Nucleus accumbens (tissue), 56 donors: ENCODE data around the gene HSDL1.
"Not testable (repeated sequence)": the region's sequence is repeated elsewhere in the genome, so short reads cannot be mapped to it uniquely, and the experiment has no call there.

Experiments used
- DNase-seq, 56 donors: peaks; one replicate each; lab custom pipeline; 2025; lab: John Stamatoyannopoulos, UW

Gene HSDL1

GRCh38 chr16:84141143-84141670 is 3.8 kb downstream of the HSDL1 start:
- DNase-seq = no peak

DNA sequence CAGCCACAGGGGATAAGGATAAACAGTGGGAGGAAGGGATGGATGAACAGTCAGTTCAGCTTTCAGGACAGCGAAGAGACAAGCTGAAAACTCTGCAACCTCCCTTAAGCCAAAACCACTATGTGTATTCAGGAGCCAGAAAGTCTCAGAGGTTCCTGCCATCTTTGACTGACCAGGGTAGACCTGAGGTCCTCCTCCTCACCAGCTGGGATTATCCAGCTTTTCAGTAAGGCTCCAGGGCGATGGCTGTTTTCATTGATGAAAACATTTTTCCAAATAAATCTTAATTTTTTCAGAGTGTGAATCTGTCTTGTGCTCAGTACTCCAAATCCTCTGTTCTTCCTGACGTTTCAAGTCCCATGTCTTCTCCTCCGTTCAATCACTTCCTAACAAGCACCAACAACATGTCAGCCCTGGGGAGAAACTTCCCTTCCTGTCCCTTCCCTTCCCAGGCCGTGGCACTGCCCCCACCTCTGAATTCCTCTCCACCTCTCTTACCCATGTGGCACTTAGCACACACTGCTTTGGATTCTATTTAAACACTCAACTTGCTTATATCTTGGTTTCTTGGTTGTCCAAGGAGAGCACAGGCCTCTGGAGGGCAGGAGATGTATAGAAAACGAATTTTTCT is 5.2 kb downstream of the HSDL1 start:
- no peak for DNase-seq

- DNase-seq = no peak
Observed at GRCh38 chr16:84138824-84139627, 6.0 kb downstream of the HSDL1 start.

- no peak for DNase-seq
Observed at GRCh38 chr16:84138500-84138823, 6.5 kb downstream of the HSDL1 start.

GRCh38 chr16:84137769-84138357 is 7.1 kb downstream of the HSDL1 start:
- no peak for DNase-seq

DNA sequence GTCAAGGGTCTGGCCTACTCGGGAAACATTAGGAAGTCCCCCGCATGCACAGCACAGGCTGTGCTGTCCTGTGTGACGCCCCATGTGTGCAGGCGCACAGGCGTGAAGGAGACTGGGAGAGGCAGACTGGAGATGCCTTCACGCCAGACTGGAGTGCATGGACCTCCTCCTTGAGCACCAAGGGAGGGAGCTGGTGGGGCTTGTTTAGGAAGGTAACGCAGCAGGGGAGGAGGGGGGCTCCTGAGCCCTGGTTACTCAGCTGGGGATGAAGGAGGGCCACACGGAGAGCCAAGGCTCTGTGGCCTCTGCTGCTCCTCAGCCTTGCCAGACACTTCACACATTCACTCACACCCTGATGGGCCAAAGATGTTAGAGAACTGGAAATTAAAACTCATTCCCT is 7.7 kb downstream of the HSDL1 start:
- DNase-seq = no peak

DNA sequence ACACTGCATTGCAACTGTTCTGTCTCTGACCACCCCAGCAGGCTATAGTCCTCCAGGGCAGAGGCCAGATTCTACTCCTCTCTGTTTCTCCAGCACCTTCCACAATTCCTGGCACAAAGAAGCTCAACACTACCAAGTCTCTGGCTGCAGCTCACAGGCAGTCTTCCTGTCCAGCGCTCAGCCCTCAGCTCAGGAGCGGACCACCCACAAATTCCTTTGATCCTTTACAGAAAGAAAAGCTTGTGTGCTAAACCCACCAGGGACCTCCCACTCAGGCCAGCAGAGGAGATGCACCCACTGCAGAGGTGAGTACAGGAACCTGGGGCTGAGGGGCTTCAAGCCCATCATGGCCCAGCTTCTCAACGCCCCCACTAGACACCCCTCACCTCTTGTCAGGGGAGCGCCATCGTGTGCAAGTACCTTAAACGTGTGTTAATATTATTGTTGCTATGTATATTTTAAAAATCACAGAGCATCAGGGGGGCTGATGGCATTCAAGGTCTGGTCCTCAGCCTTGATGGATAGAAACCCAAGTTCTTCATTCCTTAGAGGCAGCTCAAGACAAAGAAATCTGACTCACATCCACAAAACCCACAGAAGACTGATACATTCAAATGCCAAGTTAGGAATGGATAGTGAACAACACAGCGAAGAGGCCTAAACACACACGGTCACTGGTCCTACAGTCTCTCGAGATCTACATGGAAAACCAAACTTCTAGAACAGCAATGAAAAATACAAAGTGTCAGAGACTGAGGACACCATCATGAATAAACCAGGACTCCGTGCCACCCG is 8.4 kb downstream of the HSDL1 start:
- DNase-seq = no peak

DNA sequence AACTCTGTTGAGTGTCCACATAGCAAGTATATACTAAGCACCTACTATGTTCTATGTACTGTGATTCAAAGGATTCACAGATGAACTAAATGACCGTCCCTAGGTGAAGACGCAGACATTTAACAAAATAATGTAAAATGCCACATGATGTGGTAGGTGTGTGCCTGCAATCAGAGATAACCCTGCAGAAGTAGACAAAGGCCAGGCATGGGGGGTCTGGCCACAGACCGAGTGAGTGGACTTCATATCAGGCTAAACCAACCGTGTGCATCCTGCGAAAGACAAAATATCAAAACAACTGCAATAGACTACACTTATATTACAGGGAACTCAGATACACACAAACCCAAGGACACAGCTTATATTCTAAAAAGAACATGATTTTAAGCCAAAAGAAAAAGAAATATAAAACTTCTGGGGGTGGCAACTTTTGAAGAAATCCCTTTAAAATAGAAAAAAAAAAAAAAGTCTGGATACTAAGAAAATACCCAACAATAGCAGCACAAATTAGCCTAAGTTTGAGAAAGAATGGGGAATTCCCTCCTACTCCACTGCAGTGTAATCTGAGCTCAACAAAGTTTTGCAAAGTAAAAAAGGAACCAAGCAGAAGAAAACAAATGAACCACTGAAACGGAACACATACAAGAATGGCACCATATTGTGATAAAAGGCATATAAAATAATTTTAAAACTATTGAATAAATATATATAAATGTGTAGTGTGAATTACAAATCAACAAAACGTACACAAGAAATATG is 12.3 kb downstream of the HSDL1 start:
- no peak for DNase-seq

- no peak for DNase-seq
Observed at GRCh38 chr16:84131117-84131516, 13.9 kb downstream of the HSDL1 start.

GRCh38 chr16:84124257-84125073 is 20.5 kb downstream of the HSDL1 start:
- DNase-seq = no peak

DNA sequence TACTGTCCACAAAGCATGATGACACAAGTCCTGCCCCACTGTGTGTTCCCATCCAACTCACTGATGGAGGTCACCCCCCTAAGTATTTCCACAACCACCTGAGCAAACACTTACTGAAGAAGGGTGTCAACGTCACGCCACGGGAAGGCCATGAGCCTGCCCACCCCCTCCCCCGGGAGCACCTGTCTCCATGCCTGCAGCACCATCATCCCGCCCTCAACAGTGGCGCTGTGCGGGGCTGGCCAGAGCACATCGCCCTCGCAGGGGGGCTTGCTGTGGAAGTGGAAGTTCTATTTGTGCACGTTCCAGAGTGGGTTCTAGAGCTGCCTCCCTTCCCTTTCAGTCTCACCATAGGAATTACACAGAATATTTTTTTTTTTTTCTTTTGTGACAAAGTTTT is 24.0 kb downstream of the HSDL1 start:
- no peak for DNase-seq

DNA sequence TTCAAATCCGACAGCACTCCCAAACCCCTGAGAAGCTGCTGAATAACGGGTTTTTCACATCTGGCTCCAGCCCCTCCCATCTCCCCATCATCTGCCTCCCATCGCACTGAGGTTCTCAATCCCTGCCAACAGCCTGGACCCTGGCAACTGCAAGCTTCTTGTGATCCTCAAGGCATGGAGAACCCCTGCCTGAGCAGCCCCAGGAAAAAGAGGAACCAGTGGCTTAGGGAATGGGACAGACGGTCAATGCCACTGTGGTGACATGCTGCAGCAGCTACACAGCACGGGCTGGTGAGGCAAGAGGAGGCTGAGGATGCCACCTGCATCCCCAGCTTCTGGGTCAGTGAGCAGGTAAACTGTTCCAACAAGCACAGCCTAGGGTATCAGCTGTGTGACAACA is 25.0 kb downstream of the HSDL1 start:
- no peak for DNase-seq

GRCh38 chr16:84119368-84119767 is 25.6 kb downstream of the HSDL1 start:
- no peak for DNase-seq

DNA sequence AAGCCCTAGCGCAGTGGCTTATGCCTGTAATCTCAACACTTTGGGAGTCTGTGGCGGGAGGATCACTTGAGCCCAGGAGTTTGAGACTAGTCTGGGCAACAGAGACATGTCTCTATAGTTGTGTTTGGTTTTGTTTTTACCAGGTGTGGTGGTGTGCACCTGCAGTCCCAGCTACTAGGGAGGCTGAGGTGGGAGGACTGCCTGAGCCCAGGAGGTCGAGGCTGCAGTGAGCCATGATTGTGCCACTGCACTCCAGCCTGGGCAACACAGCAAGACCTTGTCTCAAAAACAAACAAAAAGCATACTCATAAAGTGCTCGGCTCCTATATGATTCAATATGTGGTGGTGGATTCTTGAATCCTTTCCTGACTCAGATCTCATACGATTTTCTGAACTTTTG is 26.7 kb downstream of the HSDL1 start:
- DNase-seq = not testable (repeated sequence)

- DNase-seq = peak in 18 of 56 donors; percentile 10 to 74 (median 55)
Observed at GRCh38 chr16:84117494-84117843, 27.5 kb downstream of the HSDL1 start.

GRCh38 chr16:84116720-84117493 is 28.1 kb downstream of the HSDL1 start, which contains the start of gene MBTPS1:
MBTPS1 (minus strand) TSS chr16:84116942; CDS start chr16:84101783, 15,159 bp downstream.
- peak; percentile 38 to 99 (median 94) for DNase-seq

DNA sequence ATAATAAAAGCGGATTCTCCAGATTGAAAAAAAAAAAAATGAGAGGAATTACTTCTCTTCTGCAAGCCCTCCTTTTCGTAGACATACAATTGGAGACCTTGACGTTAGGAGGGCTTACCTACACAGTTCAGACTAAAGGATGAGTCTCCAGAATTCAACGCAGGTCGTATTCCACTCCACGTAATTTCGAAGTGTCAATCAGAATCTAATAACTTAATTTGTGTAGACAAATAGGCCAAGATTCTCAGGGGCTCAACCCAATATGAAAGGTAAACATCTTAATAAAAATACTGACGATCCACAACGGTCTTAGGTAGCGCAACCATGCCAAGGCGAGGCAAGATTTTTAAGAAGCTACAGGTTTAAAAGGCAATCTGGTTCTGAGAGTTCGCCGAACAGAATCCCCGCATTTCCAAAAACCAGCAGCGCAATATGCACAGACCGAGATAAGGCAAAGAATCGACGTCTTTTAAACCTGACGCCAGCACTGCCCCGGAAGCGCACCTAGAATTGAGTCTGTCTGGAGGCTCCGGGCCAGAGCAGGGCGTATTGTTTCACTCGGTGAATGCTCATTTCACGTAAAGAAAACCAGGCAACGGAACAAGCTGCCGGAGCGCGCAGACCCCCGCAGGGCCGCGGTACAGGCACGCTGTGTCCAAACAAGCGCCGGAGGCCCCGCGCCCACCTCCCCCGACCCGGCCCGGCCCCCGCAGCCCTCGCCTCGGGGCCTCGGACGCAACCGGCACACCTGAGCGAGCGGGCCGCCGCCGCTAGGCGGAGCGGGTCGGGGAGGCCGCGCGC is 28.9 kb downstream of the HSDL1 start:
- DNase-seq = peak in 20 of 56 donors; percentile 26 to 74 (median 49)

GRCh38 chr16:84111949-84112348 is 33.0 kb downstream of the HSDL1 start:
- DNase-seq = not testable (repeated sequence)
